ENCODE data around the gene SF3A1.

SF3A1 gene

GRCh38 chr22:30400159-30400558 lies 43.5 kb upstream of the SF3A1 start:
- Histone ChIP-seq H3F3A (ENCODE audit: insufficient read depth, low read length) (no peaks in the 10 kb centered on the region), H3K27me3 (replicated peaks; ENCODE audit: insufficient read depth, low read length) (peaks cover 20% of the 10 kb centered on the region), H3K9ac (ENCODE audit: low read length) (no peak overlapping the region), H3K4me3 (ENCODE audit: low read length) (no peak overlapping the region), H3K4me1 (ENCODE audit: low read length) (no peaks in the 10 kb centered on the region), H3K27ac (ENCODE audit: low read length) (no peak overlapping the region), H3K79me2 (ENCODE audit: low read length) (no peaks in the 10 kb centered on the region), H4K20me1 (ENCODE audit: insufficient read depth, low read length) (no peaks in the 10 kb centered on the region), H3K9me3 (replicated peaks; ENCODE audit: insufficient read depth, low read length) (no peaks in the 10 kb centered on the region), H3K36me3 (replicated peaks; ENCODE audit: insufficient read depth, low read length) (no peaks in the 10 kb centered on the region), H2AFZ (ENCODE audit: low read length) (no peak overlapping the region), H3K9me2 (replicated peaks; ENCODE audit: insufficient read depth, low read length) (no peaks in the 10 kb centered on the region), H3K4me2 (ENCODE audit: low read depth, low read length) (no peak overlapping the region)
- no peak for DNase-seq
- TF ChIP-seq EZH2 (optimal IDR thresholded peaks at IDR 0.05; ENCODE audit: low read depth, low read length): no peak
- no peak for TF ChIP-seq EZH2phosphoT487 (IDR thresholded peaks at IDR 0.05; ENCODE audit: low read length)
- no peak for TF ChIP-seq CTCF (IDR thresholded peaks at IDR 0.05; ENCODE audit: low read length)

- no peak for TF ChIP-seq EZH2phosphoT487 (IDR thresholded peaks at IDR 0.05; ENCODE audit: low read length)
- TF ChIP-seq EZH2 (optimal IDR thresholded peaks at IDR 0.05; ENCODE audit: low read depth, low read length): no peak
- no peak for TF ChIP-seq CTCF (IDR thresholded peaks at IDR 0.05; ENCODE audit: low read length)
- Histone ChIP-seq H3K9ac (ENCODE audit: low read length) (no peak overlapping the region), H3K4me3 (ENCODE audit: low read length) (no peak overlapping the region), H3K9me3 (replicated peaks; ENCODE audit: insufficient read depth, low read length) (no peaks in the 10 kb centered on the region), H3K4me2 (ENCODE audit: low read depth, low read length) (no peak overlapping the region), H4K20me1 (ENCODE audit: insufficient read depth, low read length) (no peaks in the 10 kb centered on the region), H3K79me2 (ENCODE audit: low read length) (no peaks in the 10 kb centered on the region), H3K4me1 (ENCODE audit: low read length) (no peaks in the 10 kb centered on the region), H3F3A (ENCODE audit: insufficient read depth, low read length) (no peaks in the 10 kb centered on the region), H3K27me3 (replicated peaks; ENCODE audit: insufficient read depth, low read length) (peaks cover 20% of the 10 kb centered on the region), H2AFZ (ENCODE audit: low read length) (no peak overlapping the region), H3K36me3 (replicated peaks; ENCODE audit: insufficient read depth, low read length) (no peaks in the 10 kb centered on the region), H3K9me2 (replicated peaks; ENCODE audit: insufficient read depth, low read length) (no peaks in the 10 kb centered on the region), H3K27ac (ENCODE audit: low read length) (no peak overlapping the region)
- no peak for DNase-seq
Measured at GRCh38 chr22:30399718-30400117, 43.0 kb upstream of the SF3A1 start.

GRCh38 chr22:30398685-30399680 lies 42.3 kb upstream of the SF3A1 start:
- no peak for DNase-seq
- H3K27ac ChIP-seq (ENCODE audit: low read length): no peak overlapping the region

More at GRCh38 chr22:30398685-30399680, 42.3 kb upstream of the SF3A1 start:
- no peaks in the 10 kb centered on the region for H3K36me3 ChIP-seq (replicated peaks; ENCODE audit: insufficient read depth, low read length)
- no peaks in the 10 kb centered on the region for H3F3A ChIP-seq (ENCODE audit: insufficient read depth, low read length)
- no peaks in the 10 kb centered on the region for H3K79me2 ChIP-seq (ENCODE audit: low read length)
- no peak overlapping the region for H3K4me2 ChIP-seq (ENCODE audit: low read depth, low read length)
- no peaks in the 10 kb centered on the region for H3K9me3 ChIP-seq (replicated peaks; ENCODE audit: insufficient read depth, low read length)
- H2AFZ ChIP-seq (ENCODE audit: low read length): no peak overlapping the region
- H4K20me1 ChIP-seq (ENCODE audit: insufficient read depth, low read length): no peaks in the 10 kb centered on the region
- H3K27me3 ChIP-seq (replicated peaks; ENCODE audit: insufficient read depth, low read length): peaks cover 20% of the 10 kb centered on the region
- TF ChIP-seq EZH2 (optimal IDR thresholded peaks at IDR 0.05; ENCODE audit: low read depth, low read length) (no peak), EZH2phosphoT487 (IDR thresholded peaks at IDR 0.05; ENCODE audit: low read length) (no peak), CTCF (IDR thresholded peaks at IDR 0.05; ENCODE audit: low read length) (no peak)
- no peaks in the 10 kb centered on the region for H3K4me1 ChIP-seq (ENCODE audit: low read length)
- H3K4me3 ChIP-seq (ENCODE audit: low read length): no peak overlapping the region
- H3K9ac ChIP-seq (ENCODE audit: low read length): no peak overlapping the region
- H3K9me2 ChIP-seq (replicated peaks; ENCODE audit: insufficient read depth, low read length): no peaks in the 10 kb centered on the region
